NCI-H446 (cell line): ENCODE results near the gene DDX31.
"Not testable (repeated sequence)": the region's sequence is repeated elsewhere in the genome, so short reads cannot be mapped to it uniquely, and the experiment has no call there.

Experiments used
- DNase-seq, 2 experiments: peaks; one replicate each; lab custom pipeline; 2025; lab: John Stamatoyannopoulos, UW

Gene DDX31

GRCh38 chr9:132577119-132577518 lies 92.7 kb downstream of the DDX31 start:
- no peak for DNase-seq

GRCh38 chr9:132575811-132576210 lies 94.0 kb downstream of the DDX31 start:
- no peak for DNase-seq

GRCh38 chr9:132575005-132575609 lies 94.7 kb downstream of the DDX31 start:
- DNase-seq, result peak; percentile 50 to 75

GRCh38 chr9:132572921-132573320 lies 96.9 kb downstream of the DDX31 start:
- DNase-seq, result no peak

- DNase-seq, result no peak
Observed at GRCh38 chr9:132571806-132572600, 97.8 kb downstream of the DDX31 start.

- DNase-seq, result not testable (repeated sequence)
Observed at GRCh38 chr9:132568787-132569186, 101.0 kb downstream of the DDX31 start.

- DNase-seq, result no peak
Observed at GRCh38 chr9:132564526-132564925, 105.3 kb downstream of the DDX31 start.

GRCh38 chr9:132562306-132562573 lies 107.5 kb downstream of the DDX31 start:
- DNase-seq, result no peak

GRCh38 chr9:132560616-132561202 lies 109.1 kb downstream of the DDX31 start:
- no peak for DNase-seq

- DNase-seq, result no peak
Observed at GRCh38 chr9:132559711-132560110, 110.1 kb downstream of the DDX31 start.

GRCh38 chr9:132557159-132557558 lies 112.6 kb downstream of the DDX31 start:
- no peak for DNase-seq

GRCh38 chr9:132556714-132557113 lies 113.1 kb downstream of the DDX31 start:
- DNase-seq, result no peak

GRCh38 chr9:132556235-132556634 lies 113.5 kb downstream of the DDX31 start:
- no peak for DNase-seq

- no peak for DNase-seq
Observed at GRCh38 chr9:132555528-132555927, 114.3 kb downstream of the DDX31 start.

- no peak for DNase-seq
Observed at GRCh38 chr9:132554755-132555154, 115.0 kb downstream of the DDX31 start.

GRCh38 chr9:132552041-132552440 lies 117.7 kb downstream of the DDX31 start:
- DNase-seq, result no peak

GRCh38 chr9:132551556-132551955 lies 118.2 kb downstream of the DDX31 start:
- DNase-seq, result no peak

- DNase-seq, result no peak
Observed at GRCh38 chr9:132548751-132549640, 120.8 kb downstream of the DDX31 start.

GRCh38 chr9:132547976-132548730 lies 121.6 kb downstream of the DDX31 start:
- DNase-seq, result no peak

GRCh38 chr9:132547436-132547835 lies 122.3 kb downstream of the DDX31 start:
- no peak for DNase-seq

- no peak for DNase-seq
Observed at GRCh38 chr9:132547052-132547431, 122.7 kb downstream of the DDX31 start.
